ENCODE results near the gene MYL12B.

MYL12B gene

GRCh38 chr18:3262234-3263131, 550 bp downstream of the MYL12B start:
- H2AK5ac ChIP-seq (ENCODE audit: low read depth, low read length): no peak overlapping the region
- no peak overlapping the region for H3K14ac ChIP-seq (ENCODE audit: low read length)
- H3K4ac ChIP-seq (ENCODE audit: low read length): no peak overlapping the region
- peak overlapping the region; percentile 97 for H3K23ac ChIP-seq (ENCODE audit: low read depth, low read length, poor library complexity)
- H2BK120ac ChIP-seq (ENCODE audit: low read depth, low read length): no peak overlapping the region
- no peak overlapping the region for H4K8ac ChIP-seq (ENCODE audit: low read depth, low read length)
- H3K4me1 ChIP-seq (ENCODE audit: control insufficient read depth in 2 of 2, insufficient read depth in 1 of 2, low read depth in 1 of 2, low read length in 2 of 2): peaks cover 6 to 8% of the 10 kb centered on the region in 2 donors
- no peaks in the 10 kb centered on the region for H3K9me3 ChIP-seq (replicated peaks in 1 of 2; ENCODE audit: control insufficient read depth in 2 of 2, insufficient read depth in 1 of 2, low read depth in 1 of 2, low read length in 2 of 2)
- no peak overlapping the region for H2BK15ac ChIP-seq (ENCODE audit: low read length)
- peak overlapping the region; percentile 94 for H3K27ac ChIP-seq (replicated peaks; ENCODE audit: low read length)
- WGBS, 2 donors (ENCODE audit: extremely low coverage in 2 of 2, insufficient read length in 2 of 2, insufficient replicate concordance in 1 of 2): no CpG with 5 or more reads among the region's 69 CpGs
- peak overlapping the region; percentile 65 to 98 for H3K4me3 ChIP-seq (ENCODE audit: low read length in 2 of 2)
- DNase-seq (ENCODE audit: low spot score): no peak
- peak overlapping the region; percentile 92 for H3K4me2 ChIP-seq (ENCODE audit: insufficient read depth, low read length, poor library complexity, severe bottlenecking)
- H2AFZ ChIP-seq (ENCODE audit: low read length): peak overlapping the region; percentile 99
- H3K36me3 ChIP-seq (replicated peaks in 1 of 2; ENCODE audit: control insufficient read depth in 2 of 2, insufficient read depth in 2 of 2, low read length in 2 of 2): peaks cover 1 to 17% of the 10 kb centered on the region in 2 donors
- peak overlapping the region; percentile 79 for H3K18ac ChIP-seq (ENCODE audit: low read length)
- peak overlapping the region; percentile 100 for H2BK5ac ChIP-seq (ENCODE audit: low read length)
- H3K27me3 ChIP-seq (ENCODE audit: control insufficient read depth in 3 of 3, insufficient read depth in 3 of 3, low read depth in 1 of 3, low read length in 3 of 3): no peaks in the 10 kb centered on the region
- peaks cover 7% of the 10 kb centered on the region for H3K79me1 ChIP-seq (ENCODE audit: low read depth, low read length)
- H2BK12ac ChIP-seq (ENCODE audit: low read length): no peak overlapping the region
- peak overlapping the region; percentile 96 for H3K9ac ChIP-seq (ENCODE audit: low read depth, low read length, poor library complexity)
- H4K91ac ChIP-seq (ENCODE audit: low read depth, low read length, poor library complexity): no peak overlapping the region

- no CpG with 5 or more reads among the region's 8 CpGs for WGBS, 2 donors (ENCODE audit: extremely low coverage in 2 of 2, insufficient read length in 2 of 2, insufficient replicate concordance in 1 of 2)
- H2AK5ac ChIP-seq (ENCODE audit: low read depth, low read length): no peak overlapping the region
- no peak overlapping the region for H3K9ac ChIP-seq (ENCODE audit: low read depth, low read length, poor library complexity)
- no peak overlapping the region for H3K4ac ChIP-seq (ENCODE audit: low read length)
- H3K27me3 ChIP-seq (ENCODE audit: control insufficient read depth in 3 of 3, insufficient read depth in 3 of 3, low read depth in 1 of 3, low read length in 3 of 3): no peaks in the 10 kb centered on the region
- peaks cover 1 to 10% of the 10 kb centered on the region in 2 donors for H3K36me3 ChIP-seq (replicated peaks in 1 of 2; ENCODE audit: control insufficient read depth in 2 of 2, insufficient read depth in 2 of 2, low read length in 2 of 2)
- H3K79me1 ChIP-seq (ENCODE audit: low read depth, low read length): peaks cover 7% of the 10 kb centered on the region
- H3K23ac ChIP-seq (ENCODE audit: low read depth, low read length, poor library complexity): no peak overlapping the region
- no peak for DNase-seq (ENCODE audit: low spot score)
- H2BK12ac ChIP-seq (ENCODE audit: low read length): no peak overlapping the region
- H2BK15ac ChIP-seq (ENCODE audit: low read length): no peak overlapping the region
- no peak overlapping the region for H4K8ac ChIP-seq (ENCODE audit: low read depth, low read length)
- no peak overlapping the region for H3K18ac ChIP-seq (ENCODE audit: low read length)
- no peak overlapping the region for H2BK120ac ChIP-seq (ENCODE audit: low read depth, low read length)
- no peak overlapping the region for H2BK5ac ChIP-seq (ENCODE audit: low read length)
- H2AFZ ChIP-seq (ENCODE audit: low read length): no peak overlapping the region
- H4K91ac ChIP-seq (ENCODE audit: low read depth, low read length, poor library complexity): no peak overlapping the region
- H3K9me3 ChIP-seq (replicated peaks in 1 of 2; ENCODE audit: control insufficient read depth in 2 of 2, insufficient read depth in 1 of 2, low read depth in 1 of 2, low read length in 2 of 2): no peaks in the 10 kb centered on the region
- peaks cover 6 to 8% of the 10 kb centered on the region in 2 donors for H3K4me1 ChIP-seq (ENCODE audit: control insufficient read depth in 2 of 2, insufficient read depth in 1 of 2, low read depth in 1 of 2, low read length in 2 of 2)
- H3K27ac ChIP-seq (replicated peaks; ENCODE audit: low read length): no peak overlapping the region
- no peak overlapping the region for H3K14ac ChIP-seq (ENCODE audit: low read length)
- peak overlapping the region; percentile 92 for H3K4me2 ChIP-seq (ENCODE audit: insufficient read depth, low read length, poor library complexity, severe bottlenecking)
- H3K4me3 ChIP-seq (ENCODE audit: low read length in 2 of 2): peak overlapping the region; percentile 65 to 98
These were observed 1.3 kb downstream of the MYL12B start for GRCh38 chr18:3263132-3263700.

- Histone ChIP-seq H3K79me1 (ENCODE audit: low read depth, low read length) (peaks cover 9% of the 10 kb centered on the region), H3K14ac (ENCODE audit: low read length) (no peak overlapping the region), H3K4me3 (ENCODE audit: low read length in 2 of 2) (no peak overlapping the region), H3K27me3 (ENCODE audit: control insufficient read depth in 3 of 3, insufficient read depth in 3 of 3, low read depth in 1 of 3, low read length in 3 of 3) (no peaks in the 10 kb centered on the region), H3K23ac (ENCODE audit: low read depth, low read length, poor library complexity) (no peak overlapping the region), H2BK120ac (ENCODE audit: low read depth, low read length) (no peak overlapping the region), H3K4me2 (ENCODE audit: insufficient read depth, low read length, poor library complexity, severe bottlenecking) (no peak overlapping the region), H2AK5ac (ENCODE audit: low read depth, low read length) (no peak overlapping the region), H3K9me3 (replicated peaks in 1 of 2; ENCODE audit: control insufficient read depth in 2 of 2, insufficient read depth in 1 of 2, low read depth in 1 of 2, low read length in 2 of 2) (no peaks in the 10 kb centered on the region), H3K27ac (replicated peaks; ENCODE audit: low read length) (no peak overlapping the region), H3K4ac (ENCODE audit: low read length) (no peak overlapping the region), H4K91ac (ENCODE audit: low read depth, low read length, poor library complexity) (no peak overlapping the region), H3K4me1 (ENCODE audit: control insufficient read depth in 2 of 2, insufficient read depth in 1 of 2, low read depth in 1 of 2, low read length in 2 of 2) (peaks cover 6 to 8% of the 10 kb centered on the region in 2 donors), H2AFZ (ENCODE audit: low read length) (no peak overlapping the region), H3K18ac (ENCODE audit: low read length) (no peak overlapping the region), H2BK5ac (ENCODE audit: low read length) (no peak overlapping the region), H3K9ac (ENCODE audit: low read depth, low read length, poor library complexity) (no peak overlapping the region), H2BK12ac (ENCODE audit: low read length) (no peak overlapping the region), H3K36me3 (replicated peaks in 1 of 2; ENCODE audit: control insufficient read depth in 2 of 2, insufficient read depth in 2 of 2, low read length in 2 of 2) (peaks cover 0 to 1% of the 10 kb centered on the region in 2 donors), H4K8ac (ENCODE audit: low read depth, low read length) (no peak overlapping the region), H2BK15ac (ENCODE audit: low read length) (no peak overlapping the region)
- no peak for DNase-seq (ENCODE audit: low spot score)
- no CpG with 5 or more reads among the region's 2 CpGs for WGBS, 2 donors (ENCODE audit: extremely low coverage in 2 of 2, insufficient read length in 2 of 2, insufficient replicate concordance in 1 of 2)
These were observed 2.4 kb downstream of the MYL12B start for GRCh38 chr18:3264362-3264761.

GRCh38 chr18:3265564-3266033, 3.7 kb downstream of the MYL12B start:
- Histone ChIP-seq H3K18ac (ENCODE audit: low read length) (no peak overlapping the region), H4K8ac (ENCODE audit: low read depth, low read length) (no peak overlapping the region), H3K4me1 (ENCODE audit: control insufficient read depth in 2 of 2, insufficient read depth in 1 of 2, low read depth in 1 of 2, low read length in 2 of 2) (peaks cover 6 to 8% of the 10 kb centered on the region in 2 donors), H3K14ac (ENCODE audit: low read length) (no peak overlapping the region), H3K27me3 (ENCODE audit: control insufficient read depth in 3 of 3, insufficient read depth in 3 of 3, low read depth in 1 of 3, low read length in 3 of 3) (no peaks in the 10 kb centered on the region), H4K91ac (ENCODE audit: low read depth, low read length, poor library complexity) (no peak overlapping the region), H3K9ac (ENCODE audit: low read depth, low read length, poor library complexity) (no peak overlapping the region), H2BK15ac (ENCODE audit: low read length) (no peak overlapping the region), H3K27ac (replicated peaks; ENCODE audit: low read length) (no peak overlapping the region), H3K9me3 (replicated peaks in 1 of 2; ENCODE audit: control insufficient read depth in 2 of 2, insufficient read depth in 1 of 2, low read depth in 1 of 2, low read length in 2 of 2) (no peaks in the 10 kb centered on the region), H3K23ac (ENCODE audit: low read depth, low read length, poor library complexity) (no peak overlapping the region), H3K79me1 (ENCODE audit: low read depth, low read length) (peaks cover 9% of the 10 kb centered on the region), H3K4ac (ENCODE audit: low read length) (no peak overlapping the region), H3K4me3 (ENCODE audit: low read length in 2 of 2) (no peak overlapping the region), H2BK5ac (ENCODE audit: low read length) (no peak overlapping the region), H2BK12ac (ENCODE audit: low read length) (no peak overlapping the region), H2AFZ (ENCODE audit: low read length) (no peak overlapping the region), H2AK5ac (ENCODE audit: low read depth, low read length) (no peak overlapping the region), H3K4me2 (ENCODE audit: insufficient read depth, low read length, poor library complexity, severe bottlenecking) (no peak overlapping the region), H3K36me3 (replicated peaks in 1 of 2; ENCODE audit: control insufficient read depth in 2 of 2, insufficient read depth in 2 of 2, low read length in 2 of 2) (no peaks in the 10 kb centered on the region), H2BK120ac (ENCODE audit: low read depth, low read length) (no peak overlapping the region)
- WGBS, 2 donors (ENCODE audit: extremely low coverage in 2 of 2, insufficient read length in 2 of 2, insufficient replicate concordance in 1 of 2): no CpG with 5 or more reads among the region's 3 CpGs
- no peak for DNase-seq (ENCODE audit: low spot score)

Data from neuronal stem cell (in vitro differentiated cells).